Left renal cortex interstitium (tissue), 4 donors: ENCODE results near the gene KLB. TPM values are rescaled to one million over a fixed set of nuclear protein-coding genes. Genes with fewer than 3 reads are reported as not detected.
A peak's percentile ranks its signal among the peaks of the same experiment; 100 is the strongest.
"Not testable (repeated sequence)": the region's sequence is repeated elsewhere in the genome, so short reads cannot be mapped to it uniquely, and the experiment has no call there.

Source experiments
- DNase-seq, 4 donors: peaks; one replicate each; pipeline ENCODE4 v3.0.0-alpha.2; 2013; ENCODE audit warnings: low read depth in 4 of 4, low spot score in 2 of 4, missing footprints in 1 of 4
- polyA plus RNA-seq, 4 donors: library from polyadenylated mRNA; unstranded; fragments of 120-200 nt; gene quantifications; one replicate each; pipeline ENCODE4 v1.2.1, GENCODE V29; 2013; ENCODE audit not compliant: insufficient read length in 4 of 4

The KLB gene
- polyA plus RNA-seq, 4 donors, result 0.11 to 0.40 (median 0.19) TPM

DNA sequence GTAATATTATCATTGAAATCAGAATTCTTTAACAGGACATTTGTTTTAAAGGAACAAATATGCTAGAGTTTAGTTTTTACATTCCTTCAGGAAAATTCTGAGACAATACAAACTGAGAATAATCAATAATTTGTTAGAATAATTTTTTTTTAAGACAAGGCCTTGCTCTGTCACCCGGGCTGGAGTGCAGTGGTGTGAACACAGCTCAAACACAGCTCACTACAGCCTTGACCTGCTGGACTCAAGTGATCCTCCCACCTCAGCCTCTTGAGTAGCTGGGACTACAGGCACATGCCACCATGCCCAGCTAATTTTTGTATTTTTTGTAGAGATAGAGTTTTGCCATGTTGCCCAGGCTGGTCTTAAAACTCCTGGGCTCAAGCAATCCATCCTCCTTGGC, 18.6 kb downstream of the KLB start:
- DNase-seq, result not testable (repeated sequence)

DNA sequence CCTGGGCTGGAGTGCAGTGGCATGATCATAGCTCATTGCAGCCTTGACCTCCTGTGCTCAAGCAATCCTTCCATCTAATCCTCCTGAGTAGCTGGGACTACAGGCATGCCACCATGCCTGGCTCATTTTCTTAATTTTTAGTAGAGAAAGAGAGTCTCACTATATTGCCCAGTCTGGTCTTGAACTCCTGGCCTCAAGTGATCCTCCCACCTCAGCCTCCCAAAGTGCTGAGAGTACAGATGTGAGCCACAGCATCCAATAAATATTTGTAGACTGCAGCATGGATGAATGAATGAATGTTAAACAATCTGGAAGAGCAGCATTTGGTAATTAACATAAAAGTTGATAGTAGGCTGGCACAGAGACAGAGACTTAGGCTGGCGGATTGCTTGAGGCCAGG, 20.0 kb downstream of the KLB start:
- no peak for DNase-seq

- no peak for DNase-seq
Measured at GRCh38 chr4:39427520-39428114, 20.9 kb downstream of the KLB start.

GRCh38 chr4:39429476-39430334, 23.0 kb downstream of the KLB start:
- no peak for DNase-seq

- DNase-seq, result no peak
Measured at GRCh38 chr4:39433878-39434492, 27.3 kb downstream of the KLB start.

DNA sequence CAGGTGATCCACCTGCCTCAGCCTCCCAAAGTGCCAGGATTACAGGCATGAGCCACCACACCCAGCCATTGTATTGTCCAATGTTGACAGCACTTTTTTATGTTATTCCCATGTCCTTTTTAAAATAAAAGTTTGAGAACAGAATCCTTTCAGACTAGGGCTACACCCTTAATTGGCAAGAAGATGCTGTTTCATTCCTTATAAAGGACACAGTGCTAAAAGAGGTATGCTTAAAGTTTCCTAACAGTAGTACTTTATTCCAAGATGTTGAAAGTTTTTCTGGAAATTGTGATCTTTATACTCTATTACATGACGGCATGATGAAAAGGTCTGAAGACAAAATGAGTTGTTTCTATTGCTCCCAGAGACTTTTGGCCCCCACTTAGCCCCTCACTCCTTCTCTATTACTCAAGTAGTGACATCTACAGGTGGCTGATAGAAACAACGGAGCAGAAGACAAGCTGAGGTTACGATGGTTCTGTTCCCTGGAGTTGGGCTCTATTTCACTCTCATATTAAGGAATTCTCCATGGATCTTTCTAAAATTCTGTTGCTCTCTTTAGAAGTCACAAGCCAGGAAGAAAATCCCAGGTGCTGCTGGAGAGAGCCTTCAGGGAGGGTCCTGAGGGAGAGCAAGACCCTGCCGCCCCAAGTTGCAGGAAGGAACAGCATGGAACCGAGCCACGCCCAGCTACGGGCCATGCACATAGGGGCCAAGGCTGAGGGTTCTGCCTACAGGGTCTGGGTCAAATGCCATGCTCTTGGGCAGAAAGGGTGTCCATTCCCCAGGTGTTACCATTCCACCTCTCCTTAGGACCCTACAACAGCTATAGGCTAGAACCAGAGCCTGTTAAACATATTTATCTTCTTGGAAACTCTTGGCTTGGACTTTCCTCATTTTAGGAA, 29.2 kb downstream of the KLB start:
- DNase-seq, result no peak

DNA sequence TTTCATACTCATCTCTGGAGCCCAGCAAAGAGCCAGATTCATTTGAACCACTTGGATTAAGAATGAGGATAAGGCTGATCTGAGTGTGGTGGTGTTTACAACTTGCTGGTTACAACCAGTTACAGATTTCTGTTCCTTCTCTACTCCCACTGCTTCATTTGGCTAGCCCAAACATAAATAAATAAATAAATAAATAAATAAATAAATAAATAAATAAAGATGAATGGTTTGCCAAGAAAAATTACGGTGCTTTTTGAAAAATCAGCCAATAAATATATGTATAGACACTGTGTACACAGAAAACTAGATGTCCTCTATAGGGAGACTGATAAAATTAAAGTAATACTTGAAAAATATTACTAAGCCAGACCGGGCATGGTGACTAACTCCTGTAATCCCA, 34.9 kb downstream of the KLB start:
- no peak for DNase-seq

DNA sequence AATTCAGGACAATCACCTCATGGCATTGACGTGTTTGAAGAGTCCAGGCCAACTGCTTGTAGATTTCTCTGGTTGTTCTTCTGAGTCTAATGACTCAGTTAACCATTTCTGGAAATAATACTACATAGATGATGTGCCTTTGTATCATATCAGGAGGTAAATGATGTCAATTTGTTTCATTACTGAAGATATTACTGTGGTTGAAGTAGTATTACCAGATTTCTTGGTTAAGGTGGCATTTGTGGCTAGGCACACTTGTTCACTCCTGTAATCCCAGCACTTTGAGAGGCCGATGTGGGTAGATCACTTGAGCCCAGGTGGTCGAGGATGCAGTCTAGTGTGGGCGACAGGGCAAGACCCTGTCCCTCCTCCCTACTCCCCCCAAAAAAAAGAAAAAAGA, 36.3 kb downstream of the KLB start:
- no peak for DNase-seq

DNA sequence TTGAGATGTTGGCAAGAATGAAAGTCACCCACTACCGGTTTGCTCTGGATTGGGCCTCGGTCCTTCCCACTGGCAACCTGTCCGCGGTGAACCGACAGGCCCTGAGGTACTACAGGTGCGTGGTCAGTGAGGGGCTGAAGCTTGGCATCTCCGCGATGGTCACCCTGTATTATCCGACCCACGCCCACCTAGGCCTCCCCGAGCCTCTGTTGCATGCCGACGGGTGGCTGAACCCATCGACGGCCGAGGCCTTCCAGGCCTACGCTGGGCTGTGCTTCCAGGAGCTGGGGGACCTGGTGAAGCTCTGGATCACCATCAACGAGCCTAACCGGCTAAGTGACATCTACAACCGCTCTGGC, 39.7 kb downstream of the KLB start:
- no peak for DNase-seq

DNA sequence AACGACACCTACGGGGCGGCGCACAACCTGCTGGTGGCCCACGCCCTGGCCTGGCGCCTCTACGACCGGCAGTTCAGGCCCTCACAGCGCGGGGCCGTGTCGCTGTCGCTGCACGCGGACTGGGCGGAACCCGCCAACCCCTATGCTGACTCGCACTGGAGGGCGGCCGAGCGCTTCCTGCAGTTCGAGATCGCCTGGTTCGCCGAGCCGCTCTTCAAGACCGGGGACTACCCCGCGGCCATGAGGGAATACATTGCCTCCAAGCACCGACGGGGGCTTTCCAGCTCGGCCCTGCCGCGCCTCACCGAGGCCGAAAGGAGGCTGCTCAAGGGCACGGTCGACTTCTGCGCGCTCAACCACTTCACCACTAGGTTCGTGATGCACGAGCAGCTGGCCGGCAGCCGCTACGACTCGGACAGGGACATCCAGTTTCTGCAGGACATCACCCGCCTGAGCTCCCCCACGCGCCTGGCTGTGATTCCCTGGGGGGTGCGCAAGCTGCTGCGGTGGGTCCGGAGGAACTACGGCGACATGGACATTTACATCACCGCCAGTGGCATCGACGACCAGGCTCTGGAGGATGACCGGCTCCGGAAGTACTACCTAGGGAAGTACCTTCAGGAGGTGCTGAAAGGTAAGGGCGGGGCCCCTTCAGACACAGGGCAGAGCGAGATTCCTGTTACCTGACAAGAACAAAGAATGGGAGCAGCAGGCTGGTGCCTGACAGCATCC, 40.3 kb downstream of the KLB start:
- DNase-seq, result peak in 3 of 4 donors; percentile 30 to 55 (median 41)

- DNase-seq, result no peak
Measured at GRCh38 chr4:39450618-39451017, 43.9 kb downstream of the KLB start.

DNA sequence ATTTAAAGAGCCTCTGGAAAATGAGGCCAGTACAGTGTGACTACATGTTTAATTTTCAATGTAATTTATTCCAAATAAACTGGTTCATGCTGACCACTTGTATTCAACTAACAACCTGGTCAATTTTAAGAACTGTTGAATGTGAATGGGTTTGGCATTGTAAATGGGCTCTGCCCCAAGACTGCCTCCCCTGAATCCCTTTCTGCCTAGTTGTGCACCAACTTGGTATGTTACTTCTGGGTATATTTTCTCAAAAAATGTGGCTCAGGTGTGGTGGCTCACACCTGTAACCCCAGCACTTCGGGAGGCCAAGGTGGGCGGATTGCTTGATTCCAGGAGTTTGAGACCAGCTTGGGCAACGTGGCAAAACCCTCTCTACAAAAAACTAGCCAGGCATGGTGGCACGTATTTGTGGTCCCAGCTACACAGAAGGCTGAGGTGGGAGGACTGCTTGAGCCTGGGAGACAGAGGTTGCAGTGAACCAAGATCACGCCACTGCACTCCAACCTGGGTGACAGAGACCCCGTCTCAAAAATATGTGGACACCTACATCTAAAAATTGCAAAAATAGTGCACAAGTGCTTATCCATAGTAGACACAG, 44.8 kb downstream of the KLB start:
- DNase-seq, result no peak

- no peak for DNase-seq
Measured at GRCh38 chr4:39452153-39452859, 45.6 kb downstream of the KLB start.

- no peak for DNase-seq
Measured at GRCh38 chr4:39452860-39453587, 46.3 kb downstream of the KLB start.

GRCh38 chr4:39453738-39454137, 47.0 kb downstream of the KLB start:
- no peak for DNase-seq

GRCh38 chr4:39455486-39455885, 48.8 kb downstream of the KLB start:
- no peak for DNase-seq

DNA sequence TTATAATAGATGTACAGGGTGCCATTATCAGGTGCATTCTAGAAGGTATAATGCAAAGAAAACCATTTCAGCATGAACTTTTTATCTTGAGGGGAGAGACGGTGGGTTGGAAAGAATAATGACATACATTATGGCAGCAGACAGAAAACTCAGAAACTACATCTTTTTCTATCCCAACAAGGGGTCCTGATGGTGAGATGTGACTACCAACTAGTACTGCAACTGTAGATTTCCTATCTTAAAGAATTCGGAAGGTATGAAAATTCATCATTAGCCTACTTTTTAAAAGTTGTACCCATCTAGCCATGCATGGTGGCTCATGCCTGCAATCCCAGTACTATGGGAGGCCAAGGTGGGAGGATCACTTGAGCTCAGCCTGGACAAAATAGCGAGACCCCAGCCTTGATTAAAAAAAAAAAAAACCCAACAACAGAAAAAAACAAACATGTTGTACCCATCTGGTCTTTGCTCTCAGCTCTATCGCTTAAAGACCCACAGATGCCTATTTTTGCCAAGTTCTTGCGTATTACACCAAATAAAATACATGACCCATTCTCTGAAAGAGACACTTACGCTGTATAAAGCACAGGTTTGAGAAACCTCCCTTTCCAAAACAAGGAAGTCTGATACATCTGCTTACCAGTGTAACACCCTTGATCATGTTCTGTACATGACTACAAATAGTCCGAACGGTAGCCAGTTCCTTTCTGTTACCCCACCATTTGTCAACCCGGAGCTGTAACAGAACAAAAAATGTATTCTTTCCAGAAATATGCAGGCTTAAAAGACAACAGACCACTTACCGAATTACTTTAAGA, 50.4 kb downstream of the KLB start:
- DNase-seq, result no peak

DNA sequence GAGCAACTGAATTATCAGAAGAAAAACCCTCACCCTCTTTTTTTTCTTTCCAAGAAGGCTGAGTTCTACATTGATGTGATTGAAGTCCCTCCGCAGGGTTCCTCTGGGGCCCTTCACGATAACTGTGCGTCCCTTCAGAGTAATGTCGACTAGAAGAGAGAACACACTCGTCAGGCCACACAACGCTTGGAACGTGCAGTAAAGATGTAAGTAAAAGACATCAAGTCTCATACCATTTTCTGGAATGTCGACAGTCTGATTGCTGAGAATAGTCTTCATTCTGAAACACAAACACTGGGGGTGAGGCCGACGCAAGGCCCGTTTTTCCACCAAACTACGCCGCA, 51.4 kb downstream of the KLB start:
- not testable (repeated sequence) for DNase-seq
